GM23338 (cell line): Measurements from ENCODE around the gene HDAC9. TPM values are rescaled to one million over a fixed set of nuclear protein-coding genes. Genes with fewer than 3 reads are reported as not detected.

Experiments used
- ATAC-seq: fragments of 200-7000 bp; cut with Tn5 transposase; 3 replicates; pipeline ENCODE4 v1.9.1; 2020
- DNase-seq: peaks from one replicate; pipeline ENCODE4 v3.0.0-alpha.2; 2015; ENCODE audit warnings: low spot score
- H2AFZ ChIP-seq: fragments of 200-600 bp; sonication (generic); 2 replicates; pipeline ENCODE4 v1.8.0; 2016; ENCODE audit warnings: antibody characterized with exemption, mild to moderate bottlenecking, moderate library complexity
- H3F3A ChIP-seq: fragments of 200-600 bp; sonication (generic); replicated peaks from 2 replicates; pipeline ENCODE4 v1.8.0; 2017; ENCODE audit warnings: antibody characterized with exemption, mixed run types, low read depth
- H3K27ac ChIP-seq: fragments of 200-600 bp; sonication (generic); 2 replicates; pipeline ENCODE4 v1.6.1; 2016; ENCODE audit warnings: low read depth
- H3K27me3 ChIP-seq: fragments of 200-600 bp; sonication (generic); 2 replicates; pipeline ENCODE4 v1.8.0; 2016; ENCODE audit warnings: mild to moderate bottlenecking, mixed run types, moderate library complexity; ENCODE audit not compliant: insufficient read depth
- H3K36me3 ChIP-seq: fragments of 200-600 bp; sonication (generic); 2 replicates; pipeline ENCODE4 v1.8.0; 2016; ENCODE audit warnings: mild to moderate bottlenecking; ENCODE audit not compliant: insufficient read depth
- H3K4me1 ChIP-seq: fragments of 200-600 bp; sonication (generic); 2 replicates; pipeline ENCODE4 v1.8.0; 2016; ENCODE audit warnings: mild to moderate bottlenecking, moderate library complexity; ENCODE audit not compliant: insufficient read depth
- H3K4me2 ChIP-seq: fragments of 200-600 bp; sonication (generic); 2 replicates; pipeline ENCODE4 v1.7.1; 2017; ENCODE audit warnings: mixed run types
- H3K4me3 ChIP-seq: fragments of 200-600 bp; sonication (generic); 2 replicates; pipeline ENCODE4 v1.6.1; 2016; ENCODE audit warnings: mixed run types
- H3K79me2 ChIP-seq: fragments of 200-600 bp; sonication (generic); replicated peaks from 2 replicates; pipeline ENCODE4 v1.8.0; 2017; ENCODE audit warnings: mild to moderate bottlenecking; ENCODE audit not compliant: insufficient read depth
- H3K9me2 ChIP-seq: fragments of 200-600 bp; sonication (generic); 2 replicates; pipeline ENCODE4 v1.8.0; 2017; ENCODE audit not compliant: insufficient read depth
- H4K20me1 ChIP-seq: fragments of 200-600 bp; sonication (generic); replicated peaks from 2 replicates; pipeline ENCODE4 v1.8.0; 2017; ENCODE audit warnings: mild to moderate bottlenecking; ENCODE audit not compliant: insufficient read depth
- H3K27ac Mint-ChIP-seq: 2 replicates; pipeline ENCODE4 v1.8.0; 2020; ENCODE audit warnings: inconsistent platforms, mild to moderate bottlenecking, moderate library complexity, mixed read lengths
- H3K27me3 Mint-ChIP-seq: 3 replicates; pipeline ENCODE4 v1.8.0; 2022; ENCODE audit warnings: low read depth, mild to moderate bottlenecking, moderate library complexity, mixed read lengths, inconsistent platforms; ENCODE audit not compliant: insufficient read depth, poor library complexity
- H3K36me3 Mint-ChIP-seq: 3 replicates; pipeline ENCODE4 v1.8.0; 2021; ENCODE audit warnings: low read depth, mild to moderate bottlenecking, inconsistent platforms, moderate library complexity, mixed read lengths
- H3K4me1 Mint-ChIP-seq: 3 replicates; pipeline ENCODE4 v1.8.0; 2020; ENCODE audit warnings: mild to moderate bottlenecking, inconsistent platforms, mixed read lengths
- H3K4me3 Mint-ChIP-seq: 3 replicates; pipeline ENCODE4 v1.8.0; 2021; ENCODE audit warnings: moderate library complexity, mild to moderate bottlenecking, inconsistent platforms, mixed read lengths
- H3K9me3 Mint-ChIP-seq: 3 replicates; pipeline ENCODE4 v1.8.0; 2020; ENCODE audit warnings: moderate library complexity, mild to moderate bottlenecking, inconsistent platforms, mixed read lengths
- CREB1 ChIP-seq: fragments of 250-450 bp; sonication (Bioruptor Pico); IDR thresholded peaks from 2 replicates; pipeline ENCODE4 v1.5.0; 2020; ENCODE audit warnings: low read depth, mild to moderate bottlenecking, moderate library complexity
- EZH2 ChIP-seq: fragments of 200-600 bp; sonication (generic); IDR thresholded peaks from one replicate; pipeline ENCODE4 v1.8.0; 2017; ENCODE audit warnings: antibody characterized with exemption, mild to moderate bottlenecking, low read depth; ENCODE audit not compliant: unreplicated experiment
- EZH2phosphoT487 ChIP-seq: fragments of 200-600 bp; sonication (generic); IDR thresholded peaks from one replicate; pipeline ENCODE4 v1.8.1; 2018; ENCODE audit warnings: antibody characterized with exemption; ENCODE audit not compliant: unreplicated experiment
- JUNB ChIP-seq: IDR thresholded peaks from one replicate; pipeline ENCODE4 v1.6.1; 2016; ENCODE audit warnings: antibody characterized with exemption; ENCODE audit not compliant: unreplicated experiment
- NANOG ChIP-seq: IDR thresholded peaks from 2 replicates; pipeline ENCODE4 v1.6.1; 2016; ENCODE audit warnings: antibody characterized with exemption, borderline replicate concordance
- POLR2AphosphoS5 ChIP-seq: IDR thresholded peaks from 2 replicates; pipeline ENCODE4 v1.6.1; 2016; ENCODE audit warnings: antibody characterized with exemption, low read depth
- STAT1 ChIP-seq: IDR thresholded peaks from one replicate; pipeline ENCODE4 v1.6.1; 2016; ENCODE audit warnings: antibody characterized with exemption; ENCODE audit not compliant: unreplicated experiment
- ZNF114 ChIP-seq: fragments of 250-450 bp; sonication (Bioruptor Pico); IDR thresholded peaks from 2 replicates; pipeline ENCODE4 v1.5.0; 2020; ENCODE audit warnings: mild to moderate bottlenecking, moderate library complexity
- ZNF331 ChIP-seq: fragments of 250-450 bp; sonication (Bioruptor Pico); IDR thresholded peaks from 2 replicates; pipeline ENCODE4 v1.5.0; 2020; ENCODE audit warnings: low read depth, mild to moderate bottlenecking, moderate library complexity
- ZNF462 ChIP-seq: fragments of 250-450 bp; sonication (Bioruptor Pico); IDR thresholded peaks from 2 replicates; pipeline ENCODE4 v1.5.0; 2020; ENCODE audit warnings: mild to moderate bottlenecking, moderate library complexity
- polyA plus RNA-seq: library from polyadenylated mRNA; unstranded; fragments of >200 nt; fragmentation: Nextera tagmentation; extraction: Ambion mirVana; gene quantifications from 2 replicates; pipeline ENCODE4 v1.2.1, GENCODE V29; 2016
- total RNA-seq: library from RNA; depleted of rRNA; stranded (reverse); fragments of >200 nt; shearing (Covaris generic); gene quantifications from 2 replicates; pipeline ENCODE4 v1.2.3, GENCODE V29; 2014
- TF ChIP-seq, protein P1 (sequence below): IDR thresholded peaks from 2 replicates; pipeline ENCODE4 v1.6.1; 2016; ENCODE audit warnings: antibody characterized with exemption
- TF ChIP-seq, protein P2 (sequence below), 2 experiments: fragments of 200-600 bp in 1 of 2; sonication (generic) in 1 of 2; conservative IDR thresholded peaks; 2 replicates each; pipeline versions ENCODE4 v1.5.1 to v1.6.1; 2016 to 2017; ENCODE audit warnings: antibody characterized with exemption in 2 of 2, low read depth in 2 of 2, mild to moderate bottlenecking in 2 of 2, moderate library complexity in 1 of 2
- TF ChIP-seq, protein P3 (sequence below): IDR thresholded peaks from one replicate; pipeline ENCODE4 v1.6.1; 2018; ENCODE audit warnings: antibody characterized with exemption; ENCODE audit not compliant: unreplicated experiment

The HDAC9 gene
- total and polyA plus RNA-seq, 2 experiments from 2014 or later: 8.3 to 18.5 TPM

DNA sequence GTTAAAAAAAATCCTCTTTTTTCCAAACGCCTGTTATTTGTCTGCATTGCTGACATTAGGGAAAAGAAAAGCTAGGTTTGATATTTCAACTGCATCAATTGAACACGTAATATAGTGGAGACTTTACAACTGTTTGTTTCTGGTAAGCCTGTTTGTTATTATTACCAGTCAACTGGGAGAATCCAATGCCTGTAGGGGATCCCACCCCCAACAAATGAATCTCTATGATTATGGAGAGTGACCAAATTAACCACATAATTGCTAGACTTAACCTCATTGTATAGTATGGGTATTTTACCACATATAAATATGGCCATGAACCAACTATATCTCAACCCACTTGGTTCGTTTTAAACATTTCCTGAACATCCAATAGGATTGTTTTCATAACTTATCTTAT is 405.8 kb downstream of the HDAC9 start:
- no peak overlapping the region for H2AFZ ChIP-seq
- no peaks in the 10 kb centered on the region for H3K4me1 ChIP-seq
- Mint-ChIP-seq H3K27ac (no peak overlapping the region), H3K27me3 (no peaks in the 10 kb centered on the region), H3K4me1 (peaks cover 3% of the 10 kb centered on the region; the same call in 2 of the 3 replicates), H3K4me3 (no peak overlapping the region), H3K9me3 (no peaks in the 10 kb centered on the region), H3K36me3 (no peaks in the 10 kb centered on the region)
- no peaks in the 10 kb centered on the region for H3K27me3 ChIP-seq
- no peaks in the 10 kb centered on the region for H3K79me2 ChIP-seq
- H3K36me3 ChIP-seq: no peaks in the 10 kb centered on the region
- no peaks in the 10 kb centered on the region for H4K20me1 ChIP-seq
- no peaks in the 10 kb centered on the region for H3F3A ChIP-seq
- ATAC-seq (no peak), DNase-seq (no peak)
- TF ChIP-seq NANOG: no peak
- no peak for TF ChIP-seq JUNB
- TF ChIP-seq ZNF462 (CRISPR knock-in tag): no peak
- TF ChIP-seq ZNF114 (CRISPR knock-in tag): no peak
- no peak for TF ChIP-seq STAT1
- no peak for TF ChIP-seq ZNF331 (CRISPR knock-in tag)
- TF ChIP-seq, protein P1, sequence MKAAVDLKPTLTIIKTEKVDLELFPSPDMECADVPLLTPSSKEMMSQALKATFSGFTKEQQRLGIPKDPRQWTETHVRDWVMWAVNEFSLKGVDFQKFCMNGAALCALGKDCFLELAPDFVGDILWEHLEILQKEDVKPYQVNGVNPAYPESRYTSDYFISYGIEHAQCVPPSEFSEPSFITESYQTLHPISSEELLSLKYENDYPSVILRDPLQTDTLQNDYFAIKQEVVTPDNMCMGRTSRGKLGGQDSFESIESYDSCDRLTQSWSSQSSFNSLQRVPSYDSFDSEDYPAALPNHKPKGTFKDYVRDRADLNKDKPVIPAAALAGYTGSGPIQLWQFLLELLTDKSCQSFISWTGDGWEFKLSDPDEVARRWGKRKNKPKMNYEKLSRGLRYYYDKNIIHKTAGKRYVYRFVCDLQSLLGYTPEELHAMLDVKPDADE: no peak
- TF ChIP-seq, protein P2, sequence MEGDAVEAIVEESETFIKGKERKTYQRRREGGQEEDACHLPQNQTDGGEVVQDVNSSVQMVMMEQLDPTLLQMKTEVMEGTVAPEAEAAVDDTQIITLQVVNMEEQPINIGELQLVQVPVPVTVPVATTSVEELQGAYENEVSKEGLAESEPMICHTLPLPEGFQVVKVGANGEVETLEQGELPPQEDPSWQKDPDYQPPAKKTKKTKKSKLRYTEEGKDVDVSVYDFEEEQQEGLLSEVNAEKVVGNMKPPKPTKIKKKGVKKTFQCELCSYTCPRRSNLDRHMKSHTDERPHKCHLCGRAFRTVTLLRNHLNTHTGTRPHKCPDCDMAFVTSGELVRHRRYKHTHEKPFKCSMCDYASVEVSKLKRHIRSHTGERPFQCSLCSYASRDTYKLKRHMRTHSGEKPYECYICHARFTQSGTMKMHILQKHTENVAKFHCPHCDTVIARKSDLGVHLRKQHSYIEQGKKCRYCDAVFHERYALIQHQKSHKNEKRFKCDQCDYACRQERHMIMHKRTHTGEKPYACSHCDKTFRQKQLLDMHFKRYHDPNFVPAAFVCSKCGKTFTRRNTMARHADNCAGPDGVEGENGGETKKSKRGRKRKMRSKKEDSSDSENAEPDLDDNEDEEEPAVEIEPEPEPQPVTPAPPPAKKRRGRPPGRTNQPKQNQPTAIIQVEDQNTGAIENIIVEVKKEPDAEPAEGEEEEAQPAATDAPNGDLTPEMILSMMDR (conservative IDR thresholded peaks at IDR 0.05; ENCODE audit: low read depth in 2 of 2): no peak
- TF ChIP-seq CREB1 (CRISPR knock-in tag): no peak
- TF ChIP-seq EZH2: no peak
- TF ChIP-seq, protein P3, sequence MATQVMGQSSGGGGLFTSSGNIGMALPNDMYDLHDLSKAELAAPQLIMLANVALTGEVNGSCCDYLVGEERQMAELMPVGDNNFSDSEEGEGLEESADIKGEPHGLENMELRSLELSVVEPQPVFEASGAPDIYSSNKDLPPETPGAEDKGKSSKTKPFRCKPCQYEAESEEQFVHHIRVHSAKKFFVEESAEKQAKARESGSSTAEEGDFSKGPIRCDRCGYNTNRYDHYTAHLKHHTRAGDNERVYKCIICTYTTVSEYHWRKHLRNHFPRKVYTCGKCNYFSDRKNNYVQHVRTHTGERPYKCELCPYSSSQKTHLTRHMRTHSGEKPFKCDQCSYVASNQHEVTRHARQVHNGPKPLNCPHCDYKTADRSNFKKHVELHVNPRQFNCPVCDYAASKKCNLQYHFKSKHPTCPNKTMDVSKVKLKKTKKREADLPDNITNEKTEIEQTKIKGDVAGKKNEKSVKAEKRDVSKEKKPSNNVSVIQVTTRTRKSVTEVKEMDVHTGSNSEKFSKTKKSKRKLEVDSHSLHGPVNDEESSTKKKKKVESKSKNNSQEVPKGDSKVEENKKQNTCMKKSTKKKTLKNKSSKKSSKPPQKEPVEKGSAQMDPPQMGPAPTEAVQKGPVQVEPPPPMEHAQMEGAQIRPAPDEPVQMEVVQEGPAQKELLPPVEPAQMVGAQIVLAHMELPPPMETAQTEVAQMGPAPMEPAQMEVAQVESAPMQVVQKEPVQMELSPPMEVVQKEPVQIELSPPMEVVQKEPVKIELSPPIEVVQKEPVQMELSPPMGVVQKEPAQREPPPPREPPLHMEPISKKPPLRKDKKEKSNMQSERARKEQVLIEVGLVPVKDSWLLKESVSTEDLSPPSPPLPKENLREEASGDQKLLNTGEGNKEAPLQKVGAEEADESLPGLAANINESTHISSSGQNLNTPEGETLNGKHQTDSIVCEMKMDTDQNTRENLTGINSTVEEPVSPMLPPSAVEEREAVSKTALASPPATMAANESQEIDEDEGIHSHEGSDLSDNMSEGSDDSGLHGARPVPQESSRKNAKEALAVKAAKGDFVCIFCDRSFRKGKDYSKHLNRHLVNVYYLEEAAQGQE: no peak
- TF ChIP-seq POLR2AphosphoS5: no peak
- no peak for TF ChIP-seq EZH2phosphoT487
- H3K4me2 ChIP-seq: no peak overlapping the region
- no peak overlapping the region for H3K27ac ChIP-seq
- no peaks in the 10 kb centered on the region for H3K9me2 ChIP-seq
- no peak overlapping the region for H3K4me3 ChIP-seq
